ENCODE data around the gene PRPF6. TPM values are rescaled to one million over a fixed set of nuclear protein-coding genes. Genes with fewer than 3 reads are reported as not detected.

The PRPF6 gene
- total and polyA plus RNA-seq, 2 of the 13 experiments (the other 11 are each of a cell fraction or from before 2014, with no cell fraction given), result 63.7 to 101 TPM

DNA sequence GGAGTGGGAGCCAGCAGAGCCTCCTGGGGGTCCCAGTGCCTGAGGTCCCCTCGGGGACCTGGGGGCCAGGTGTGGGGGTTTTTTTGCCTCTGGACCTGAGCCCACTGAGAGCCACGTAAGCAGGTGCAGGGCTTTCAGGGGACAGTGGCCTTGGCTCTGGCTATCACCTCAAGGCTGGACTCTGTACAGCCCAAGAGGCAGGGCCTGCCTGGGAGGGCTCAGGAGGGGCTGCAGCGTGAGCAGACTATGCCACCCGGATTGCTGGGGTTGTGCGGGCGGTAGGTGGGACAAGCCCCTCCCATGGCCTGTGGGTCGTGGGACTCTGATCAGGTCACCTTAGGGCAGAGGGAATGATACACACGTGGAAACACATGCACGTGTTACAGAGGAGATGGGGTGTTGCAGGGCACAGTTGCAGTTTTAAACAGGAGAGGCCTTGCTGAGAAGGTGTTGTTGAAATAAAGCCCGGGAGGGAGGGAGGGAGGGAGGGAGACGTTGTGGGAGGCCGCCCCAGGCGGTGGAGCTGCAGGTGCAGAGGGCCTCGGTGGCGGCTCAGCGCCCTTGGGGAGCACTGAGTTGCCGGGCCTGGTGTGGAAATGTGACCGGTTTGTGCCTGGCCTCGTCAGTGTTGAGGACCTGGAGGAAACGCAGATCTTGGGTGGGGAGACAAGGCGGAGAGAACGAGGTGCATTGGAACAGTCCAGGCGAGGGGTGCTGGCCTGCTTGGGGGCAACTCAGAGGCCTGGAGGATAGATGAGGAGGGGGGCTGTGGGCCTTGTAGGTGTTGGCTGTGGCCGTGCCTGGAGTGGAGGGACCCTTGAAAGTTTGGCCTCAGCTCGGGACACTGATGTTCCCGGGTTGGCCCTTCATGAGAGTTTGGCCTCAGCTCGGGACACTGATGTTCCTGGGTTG lies 84.4 kb downstream of the PRPF6 start (continued):
- peak; percentile 40 for TF ChIP-seq RBM22 (optimal IDR thresholded peaks at IDR 0.05; ENCODE audit: low read length)
- TF ChIP-seq, protein P1, sequence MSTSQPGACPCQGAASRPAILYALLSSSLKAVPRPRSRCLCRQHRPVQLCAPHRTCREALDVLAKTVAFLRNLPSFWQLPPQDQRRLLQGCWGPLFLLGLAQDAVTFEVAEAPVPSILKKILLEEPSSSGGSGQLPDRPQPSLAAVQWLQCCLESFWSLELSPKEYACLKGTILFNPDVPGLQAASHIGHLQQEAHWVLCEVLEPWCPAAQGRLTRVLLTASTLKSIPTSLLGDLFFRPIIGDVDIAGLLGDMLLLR (CRISPR knock-in tag; IDR thresholded peaks at IDR 0.05), result peak; percentile 51; the same call in 1 of the 2 replicates
- TF ChIP-seq SIX1 (CRISPR knock-in tag; IDR thresholded peaks at IDR 0.05; ENCODE audit: borderline replicate concordance), result no peak; the same call in 1 of the 2 replicates
- TF ChIP-seq WIZ (CRISPR knock-in tag; IDR thresholded peaks at IDR 0.05), result peak; percentile 12; the same call in 1 of the 2 replicates
- TF ChIP-seq, protein P2, sequence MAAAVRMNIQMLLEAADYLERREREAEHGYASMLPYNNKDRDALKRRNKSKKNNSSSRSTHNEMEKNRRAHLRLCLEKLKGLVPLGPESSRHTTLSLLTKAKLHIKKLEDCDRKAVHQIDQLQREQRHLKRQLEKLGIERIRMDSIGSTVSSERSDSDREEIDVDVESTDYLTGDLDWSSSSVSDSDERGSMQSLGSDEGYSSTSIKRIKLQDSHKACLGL (CRISPR knock-in tag; IDR thresholded peaks at IDR 0.05), result peak; percentile 71; the same call in 1 of the 2 replicates
- no peak for TF ChIP-seq EHMT2 (IDR thresholded peaks at IDR 0.05; ENCODE audit: borderline replicate concordance, low read depth, low read length)
- TF ChIP-seq RARA (CRISPR knock-in tag; IDR thresholded peaks at IDR 0.05), result peak; percentile 70
- TF ChIP-seq MZF1 (CRISPR knock-in tag; IDR thresholded peaks at IDR 0.05; ENCODE audit: borderline replicate concordance), result peak; percentile 84; the same call in 1 of the 2 replicates
- TF ChIP-seq GATAD2A (CRISPR knock-in tag; IDR thresholded peaks at IDR 0.05), result peak; percentile 45; the same call in 1 of the 2 replicates
- peak; percentile 88 for TF ChIP-seq HNF4A (CRISPR knock-in tag; IDR thresholded peaks at IDR 0.05)
- TF ChIP-seq, protein P3, sequence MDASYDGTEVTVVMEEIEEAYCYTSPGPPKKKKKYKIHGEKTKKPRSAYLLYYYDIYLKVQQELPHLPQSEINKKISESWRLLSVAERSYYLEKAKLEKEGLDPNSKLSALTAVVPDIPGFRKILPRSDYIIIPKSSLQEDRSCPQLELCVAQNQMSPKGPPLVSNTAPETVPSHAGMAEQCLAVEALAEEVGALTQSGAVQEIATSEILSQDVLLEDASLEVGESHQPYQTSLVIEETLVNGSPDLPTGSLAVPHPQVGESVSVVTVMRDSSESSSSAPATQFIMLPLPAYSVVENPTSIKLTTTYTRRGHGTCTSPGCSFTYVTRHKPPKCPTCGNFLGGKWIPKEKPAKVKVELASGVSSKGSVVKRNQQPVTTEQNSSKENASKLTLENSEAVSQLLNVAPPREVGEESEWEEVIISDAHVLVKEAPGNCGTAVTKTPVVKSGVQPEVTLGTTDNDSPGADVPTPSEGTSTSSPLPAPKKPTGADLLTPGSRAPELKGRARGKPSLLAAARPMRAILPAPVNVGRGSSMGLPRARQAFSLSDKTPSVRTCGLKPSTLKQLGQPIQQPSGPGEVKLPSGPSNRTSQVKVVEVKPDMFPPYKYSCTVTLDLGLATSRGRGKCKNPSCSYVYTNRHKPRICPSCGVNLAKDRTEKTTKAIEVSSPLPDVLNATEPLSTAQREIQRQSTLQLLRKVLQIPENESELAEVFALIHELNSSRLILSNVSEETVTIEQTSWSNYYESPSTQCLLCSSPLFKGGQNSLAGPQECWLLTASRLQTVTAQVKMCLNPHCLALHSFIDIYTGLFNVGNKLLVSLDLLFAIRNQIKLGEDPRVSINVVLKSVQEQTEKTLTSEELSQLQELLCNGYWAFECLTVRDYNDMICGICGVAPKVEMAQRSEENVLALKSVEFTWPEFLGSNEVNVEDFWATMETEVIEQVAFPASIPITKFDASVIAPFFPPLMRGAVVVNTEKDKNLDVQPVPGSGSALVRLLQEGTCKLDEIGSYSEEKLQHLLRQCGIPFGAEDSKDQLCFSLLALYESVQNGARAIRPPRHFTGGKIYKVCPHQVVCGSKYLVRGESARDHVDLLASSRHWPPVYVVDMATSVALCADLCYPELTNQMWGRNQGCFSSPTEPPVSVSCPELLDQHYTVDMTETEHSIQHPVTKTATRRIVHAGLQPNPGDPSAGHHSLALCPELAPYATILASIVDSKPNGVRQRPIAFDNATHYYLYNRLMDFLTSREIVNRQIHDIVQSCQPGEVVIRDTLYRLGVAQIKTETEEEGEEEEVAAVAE (CRISPR knock-in tag; IDR thresholded peaks at IDR 0.05; ENCODE audit: borderline replicate concordance), result peak; percentile 26; the same call in 1 of the 2 replicates
- peak; percentile 58 for TF ChIP-seq SP2 (CRISPR knock-in tag; IDR thresholded peaks at IDR 0.05)
- TF ChIP-seq, protein P4, sequence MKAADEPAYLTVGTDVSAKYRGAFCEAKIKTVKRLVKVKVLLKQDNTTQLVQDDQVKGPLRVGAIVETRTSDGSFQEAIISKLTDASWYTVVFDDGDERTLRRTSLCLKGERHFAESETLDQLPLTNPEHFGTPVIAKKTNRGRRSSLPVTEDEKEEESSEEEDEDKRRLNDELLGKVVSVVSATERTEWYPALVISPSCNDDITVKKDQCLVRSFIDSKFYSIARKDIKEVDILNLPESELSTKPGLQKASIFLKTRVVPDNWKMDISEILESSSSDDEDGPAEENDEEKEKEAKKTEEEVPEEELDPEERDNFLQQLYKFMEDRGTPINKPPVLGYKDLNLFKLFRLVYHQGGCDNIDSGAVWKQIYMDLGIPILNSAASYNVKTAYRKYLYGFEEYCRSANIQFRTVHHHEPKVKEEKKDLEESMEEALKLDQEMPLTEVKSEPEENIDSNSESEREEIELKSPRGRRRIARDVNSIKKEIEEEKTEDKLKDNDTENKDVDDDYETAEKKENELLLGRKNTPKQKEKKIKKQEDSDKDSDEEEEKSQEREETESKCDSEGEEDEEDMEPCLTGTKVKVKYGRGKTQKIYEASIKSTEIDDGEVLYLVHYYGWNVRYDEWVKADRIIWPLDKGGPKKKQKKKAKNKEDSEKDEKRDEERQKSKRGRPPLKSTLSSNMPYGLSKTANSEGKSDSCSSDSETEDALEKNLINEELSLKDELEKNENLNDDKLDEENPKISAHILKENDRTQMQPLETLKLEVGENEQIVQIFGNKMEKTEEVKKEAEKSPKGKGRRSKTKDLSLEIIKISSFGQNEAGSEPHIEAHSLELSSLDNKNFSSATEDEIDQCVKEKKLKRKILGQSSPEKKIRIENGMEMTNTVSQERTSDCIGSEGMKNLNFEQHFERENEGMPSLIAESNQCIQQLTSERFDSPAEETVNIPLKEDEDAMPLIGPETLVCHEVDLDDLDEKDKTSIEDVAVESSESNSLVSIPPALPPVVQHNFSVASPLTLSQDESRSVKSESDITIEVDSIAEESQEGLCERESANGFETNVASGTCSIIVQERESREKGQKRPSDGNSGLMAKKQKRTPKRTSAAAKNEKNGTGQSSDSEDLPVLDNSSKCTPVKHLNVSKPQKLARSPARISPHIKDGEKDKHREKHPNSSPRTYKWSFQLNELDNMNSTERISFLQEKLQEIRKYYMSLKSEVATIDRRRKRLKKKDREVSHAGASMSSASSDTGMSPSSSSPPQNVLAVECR (CRISPR knock-in tag; IDR thresholded peaks at IDR 0.05; ENCODE audit: borderline replicate concordance), result peak; percentile 66; the same call in 1 of the 2 replicates
- TF ChIP-seq ZNF501 (CRISPR knock-in tag; IDR thresholded peaks at IDR 0.05), result peak; percentile 51; the same call in 1 of the 2 replicates
- no peak for TF ChIP-seq ZNF549 (CRISPR knock-in tag; IDR thresholded peaks at IDR 0.05)
- TF ChIP-seq ARNTL (CRISPR knock-in tag; IDR thresholded peaks at IDR 0.05), result peak; percentile 94
- peak; percentile 93 for TF ChIP-seq ZSCAN29 (CRISPR knock-in tag; conservative IDR thresholded peaks at IDR 0.05)
- no peak for TF ChIP-seq ZNF713 (CRISPR knock-in tag; IDR thresholded peaks at IDR 0.05)

All from HepG2 (cell line).